NCI-H2029 treated with DMSO at 0.1 percent for 48 hours (cell line): ENCODE results near the gene TMEM248.
A peak's percentile ranks its signal among the peaks of the same experiment; 100 is the strongest.
"Not testable (repeated sequence)": the region's sequence is repeated elsewhere in the genome, so short reads cannot be mapped to it uniquely, and the experiment has no call there.

Source experiments
- DNase-seq: peaks from one replicate; lab custom pipeline; 2025; lab: John Stamatoyannopoulos, UW

Gene TMEM248

DNA sequence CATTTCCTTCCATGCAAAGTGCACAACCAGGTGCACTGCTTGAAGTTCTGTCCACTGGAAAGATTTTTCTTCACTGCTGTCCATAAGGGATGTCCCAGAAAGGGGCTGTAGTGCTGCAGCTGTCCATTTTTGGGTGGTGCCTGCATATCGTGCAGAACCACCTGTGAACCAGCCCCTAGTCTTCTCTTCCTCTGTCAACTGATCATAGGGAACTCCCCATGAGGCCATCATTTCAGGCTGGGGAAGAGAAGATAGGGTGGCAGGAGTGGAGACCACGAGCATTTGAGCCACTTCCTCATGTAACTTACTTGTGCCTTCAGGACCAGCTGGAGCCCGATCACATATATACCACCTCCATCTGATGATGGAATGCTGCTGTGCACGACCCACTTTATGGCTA is 12.4 kb upstream of the TMEM248 start:
- not testable (repeated sequence) for DNase-seq

- no peak for DNase-seq
These were observed 10.2 kb upstream of the TMEM248 start for GRCh38 chr7:66910789-66911188.

DNA sequence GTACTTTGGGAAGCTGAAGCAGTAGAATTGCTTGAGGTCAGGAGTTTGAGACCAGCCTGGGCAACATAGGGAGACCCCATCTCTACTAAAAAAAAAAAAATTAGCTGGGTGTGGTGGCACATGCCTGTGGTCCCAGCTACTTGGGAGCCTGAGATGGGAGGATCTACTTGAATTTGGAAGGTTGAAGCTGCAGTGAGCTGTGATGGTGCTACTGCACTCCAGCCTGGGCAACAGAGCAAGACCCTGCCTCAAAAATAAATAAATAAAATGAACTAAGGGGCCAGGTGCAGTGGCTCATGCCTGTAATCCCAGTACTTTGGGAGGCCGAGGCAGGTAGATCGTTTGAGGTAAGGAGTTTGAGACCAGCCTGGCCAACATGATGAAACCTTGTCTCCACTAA is 9.8 kb upstream of the TMEM248 start:
- DNase-seq, result not testable (repeated sequence)

GRCh38 chr7:66912195-66912594 is 8.8 kb upstream of the TMEM248 start:
- no peak for DNase-seq

DNA sequence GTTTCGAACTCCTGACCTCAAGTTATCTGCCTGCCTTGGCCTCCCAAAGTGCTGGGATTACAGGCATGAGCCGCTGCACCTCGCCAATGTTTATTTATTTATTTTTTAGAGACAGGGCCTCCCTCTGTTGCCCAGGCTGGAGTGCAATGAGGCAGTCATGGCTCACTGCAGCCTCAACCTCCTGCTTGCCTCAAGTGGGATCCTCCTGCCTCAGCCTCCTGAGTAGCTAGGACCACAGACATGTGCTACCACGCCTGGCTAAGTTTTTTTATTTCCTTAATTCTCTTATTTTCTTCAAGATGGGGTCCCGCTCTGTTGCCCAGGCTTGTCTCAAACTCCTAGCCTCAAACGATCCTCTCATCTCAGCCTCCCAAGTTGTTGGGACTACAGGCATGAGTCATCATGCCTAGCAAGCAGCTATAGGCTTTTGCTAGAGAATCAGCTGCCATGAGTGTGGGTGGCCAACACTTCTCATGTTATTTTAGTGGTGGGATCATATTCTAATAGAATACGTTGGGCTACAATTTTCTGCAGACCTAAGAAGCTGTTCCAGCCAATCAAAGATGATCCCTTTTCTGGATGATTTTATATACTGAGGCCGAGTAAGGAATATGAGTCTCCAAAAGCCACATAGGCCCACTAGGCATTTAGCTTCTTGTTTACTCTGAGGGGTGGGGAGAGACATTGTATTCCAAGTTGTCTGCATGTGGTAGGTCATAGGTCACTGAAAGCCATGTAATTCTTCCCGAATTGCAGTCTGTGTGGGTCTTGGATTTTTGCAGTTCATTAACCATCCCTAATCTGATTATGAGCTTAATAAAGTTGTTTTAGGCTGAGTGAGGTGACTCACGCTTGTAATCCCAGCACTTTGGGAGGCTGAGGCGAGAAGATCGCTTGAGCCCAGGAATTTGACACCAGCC is 7.6 kb upstream of the TMEM248 start:
- no peak for DNase-seq

- not testable (repeated sequence) for DNase-seq
These were observed 3.1 kb upstream of the TMEM248 start for GRCh38 chr7:66917904-66918303.

- no peak for DNase-seq
These were observed 1.7 kb upstream of the TMEM248 start for GRCh38 chr7:66919304-66919703.

DNA sequence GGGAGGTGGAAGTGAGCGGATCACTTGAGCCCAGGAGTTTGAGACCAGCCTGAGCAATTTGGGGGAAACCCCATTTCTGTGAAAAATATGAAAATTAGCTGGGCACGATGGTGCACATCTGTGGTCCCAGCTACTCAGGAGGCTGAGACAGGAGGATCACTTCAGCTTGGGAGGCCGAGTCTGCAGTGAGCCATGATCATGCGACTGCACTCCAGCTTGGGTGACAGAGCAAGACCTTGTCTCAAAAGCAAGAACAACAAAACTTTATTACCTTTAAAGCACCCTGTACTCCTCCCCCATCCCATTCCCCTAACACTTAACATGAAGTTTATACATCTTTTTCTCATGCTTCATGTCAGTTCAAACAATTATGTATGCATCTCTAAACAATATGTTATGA is 1.3 kb upstream of the TMEM248 start:
- no peak for DNase-seq

- no peak for DNase-seq
These were observed 769 bp upstream of the TMEM248 start for GRCh38 chr7:66920256-66920655.

DNA sequence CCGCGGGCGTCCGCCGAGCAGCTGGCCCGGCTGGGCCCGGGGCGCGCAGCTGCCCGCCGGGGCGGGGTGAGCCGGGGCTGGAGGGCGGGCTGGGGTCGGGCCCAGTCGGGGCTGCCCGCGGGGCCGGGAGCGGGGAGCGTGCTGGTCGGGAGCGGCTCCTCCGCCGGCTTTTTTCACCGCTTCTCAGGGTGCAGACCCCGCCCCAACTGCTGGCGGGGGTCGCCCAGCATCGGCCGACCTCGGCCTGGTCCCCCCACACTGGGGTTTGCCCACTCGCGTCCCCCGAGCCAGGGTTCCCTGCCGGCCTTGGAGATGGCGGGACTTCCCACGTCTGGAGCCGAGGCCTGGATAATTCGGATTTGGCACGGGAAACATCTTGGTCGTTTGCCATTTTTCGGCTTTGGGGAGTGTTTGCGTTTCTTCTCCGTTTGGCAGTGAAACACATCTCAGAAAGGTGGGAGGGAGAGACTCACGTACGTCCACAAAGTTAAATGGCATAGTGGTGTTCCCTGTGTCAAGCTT is 432 bp downstream of the TMEM248 start:
- DNase-seq, result no peak

DNA sequence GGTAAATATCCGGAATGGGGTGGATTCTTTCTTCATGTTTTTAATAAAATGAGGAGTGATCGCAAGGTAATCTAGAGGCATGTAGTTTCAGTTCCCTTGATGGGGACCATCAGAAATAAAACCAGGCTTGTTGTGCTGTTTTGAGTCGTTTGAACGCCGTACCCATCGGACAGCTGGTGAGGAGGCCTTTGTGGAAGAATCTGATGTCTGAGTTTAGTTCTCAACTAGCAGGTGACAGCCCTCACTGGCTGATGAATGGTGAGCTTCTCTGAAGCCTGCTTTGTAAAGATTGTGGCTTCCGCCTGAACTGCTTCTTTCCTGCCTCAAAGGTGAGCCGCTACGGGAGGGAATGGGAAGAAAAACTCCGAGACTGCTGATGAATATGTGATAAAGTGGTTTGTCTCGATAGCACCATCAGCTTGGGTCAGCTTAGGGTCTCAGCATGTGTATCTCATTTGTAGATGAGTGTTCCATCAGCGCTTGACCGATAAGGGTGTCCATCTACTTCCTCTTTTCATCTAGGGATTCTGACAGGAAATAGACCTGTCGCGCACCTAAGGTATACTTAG is 977 bp downstream of the TMEM248 start:
- peak; percentile 35 for DNase-seq

GRCh38 chr7:66925255-66925654 is 4.2 kb downstream of the TMEM248 start:
- no peak for DNase-seq

GRCh38 chr7:66927348-66927948 is 6.4 kb downstream of the TMEM248 start:
- no peak for DNase-seq

- peak; percentile 6 for DNase-seq
These were observed 7.4 kb downstream of the TMEM248 start for GRCh38 chr7:66928388-66928787.

DNA sequence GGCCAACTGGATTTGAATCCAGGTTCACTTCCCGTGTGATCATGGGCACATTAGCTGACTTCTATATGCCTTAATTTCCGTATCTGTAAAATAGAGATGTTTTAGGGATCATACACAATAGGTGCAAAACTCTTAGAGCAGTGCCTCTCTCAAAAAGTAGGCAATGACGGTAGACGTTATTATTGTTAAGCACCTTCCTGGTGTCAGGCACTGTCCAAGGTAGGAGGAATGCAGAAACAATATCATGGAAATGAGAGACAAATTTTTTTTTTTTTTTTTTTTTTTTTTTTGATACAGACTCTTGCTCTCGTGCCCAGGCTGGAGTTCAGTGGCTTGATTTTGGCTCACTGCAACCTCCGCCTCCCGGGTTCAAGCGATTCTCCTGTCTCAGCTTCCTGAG is 8.1 kb downstream of the TMEM248 start:
- DNase-seq, result no peak

- no peak for DNase-seq
These were observed 8.9 kb downstream of the TMEM248 start for GRCh38 chr7:66929935-66930334.

GRCh38 chr7:66930341-66930740 is 9.3 kb downstream of the TMEM248 start:
- DNase-seq, result no peak

DNA sequence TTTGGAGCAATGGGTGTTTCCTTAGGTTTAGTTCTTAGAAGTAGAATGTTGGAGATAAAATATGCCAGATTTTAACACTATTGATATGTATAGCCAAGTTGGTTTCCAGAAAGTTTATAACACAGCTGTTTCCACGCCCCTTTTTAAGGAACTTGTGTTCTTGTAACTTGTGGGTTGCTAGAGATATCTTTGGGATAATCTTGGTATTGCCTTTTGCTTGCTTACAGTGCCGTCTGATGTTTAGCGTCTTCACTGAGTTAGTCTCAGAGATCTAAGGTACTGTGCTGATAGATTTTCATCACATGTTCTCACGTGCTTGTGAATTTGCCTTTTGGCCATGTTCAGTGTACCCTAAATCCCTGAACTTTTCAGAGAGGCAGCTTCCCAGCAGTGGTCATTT is 12.4 kb downstream of the TMEM248 start:
- no peak for DNase-seq

- no peak for DNase-seq
These were observed 16.9 kb downstream of the TMEM248 start for GRCh38 chr7:66937940-66938339.

DNA sequence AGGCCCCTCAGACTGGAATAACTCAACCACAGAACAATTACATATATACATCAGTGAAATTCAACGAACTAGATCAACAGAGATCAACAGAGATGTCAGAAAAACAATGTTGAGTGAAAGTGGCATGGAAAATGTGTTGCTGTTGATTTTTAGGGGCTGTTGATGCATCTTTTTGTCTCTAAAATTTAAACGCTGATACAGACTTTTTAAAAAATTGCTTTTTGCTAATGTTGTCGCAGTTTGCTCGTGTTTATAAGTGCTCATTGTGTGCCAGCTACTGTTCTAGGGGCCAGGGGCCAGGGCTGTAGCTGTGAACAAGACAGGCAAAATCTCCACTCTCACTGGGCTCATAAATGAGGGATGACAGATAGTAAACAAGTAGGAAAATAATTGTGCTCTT is 18.3 kb downstream of the TMEM248 start:
- DNase-seq, result no peak

DNA sequence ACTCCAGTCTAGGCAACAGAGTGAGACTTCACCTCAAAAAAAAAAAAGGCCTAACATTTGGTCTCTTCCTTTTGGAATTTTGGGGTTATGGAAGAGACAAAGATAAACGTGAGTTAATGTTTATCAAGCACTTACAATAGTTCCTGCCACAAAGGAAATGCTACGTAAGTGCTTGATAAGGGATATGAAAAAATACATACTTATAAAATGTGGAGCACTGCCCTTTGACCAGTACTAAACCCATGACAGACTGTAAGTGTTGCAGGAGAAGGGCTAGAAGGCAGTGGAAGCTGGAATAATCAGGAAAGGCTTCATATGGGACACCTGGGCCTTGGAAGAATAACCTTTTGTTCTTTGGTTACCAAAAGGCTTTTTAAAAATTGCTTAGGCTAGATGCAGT is 25.5 kb downstream of the TMEM248 start:
- peak; percentile 1 for DNase-seq

DNA sequence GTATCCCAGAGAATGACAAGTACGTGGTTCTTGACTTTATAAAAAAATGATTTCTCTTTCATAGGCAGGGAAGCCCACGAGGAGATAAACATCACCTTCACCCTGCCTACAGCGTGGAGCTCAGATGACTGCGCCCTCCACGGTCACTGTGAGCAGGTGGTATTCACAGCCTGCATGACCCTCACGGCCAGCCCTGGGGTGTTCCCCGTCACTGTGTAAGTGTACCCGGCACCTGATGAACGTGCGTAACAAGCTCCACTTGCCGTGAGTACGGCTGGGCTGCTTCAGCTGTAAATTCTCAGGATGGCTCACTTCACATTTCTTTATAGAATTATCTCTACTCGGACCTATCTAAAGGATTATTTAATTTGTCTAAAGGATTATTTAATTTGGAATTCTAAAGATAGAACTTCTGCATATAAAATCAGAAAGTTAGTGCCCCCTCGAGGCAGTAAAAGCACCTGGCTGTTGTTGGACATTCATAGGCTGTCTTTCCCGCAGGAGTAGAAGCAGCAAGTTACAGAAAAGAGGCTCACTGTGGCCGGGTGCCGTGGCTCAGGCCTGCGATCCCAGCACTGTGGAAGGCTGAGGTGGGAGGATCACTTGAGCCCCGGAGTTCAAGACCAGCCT is 27.6 kb downstream of the TMEM248 start:
- no peak for DNase-seq
